Cardiac muscle cell (in vitro differentiated cells and primary cell): ENCODE measurements around the gene C2CD4D. TPM values are rescaled to one million over a fixed set of nuclear protein-coding genes. Genes with fewer than 3 reads are reported as not detected.
"Not testable (repeated sequence)": the region's sequence is repeated elsewhere in the genome, so short reads cannot be mapped to it uniquely, and the experiment has no call there.

ENCODE experiments used
- DNase-seq, 2 donors: peaks; one replicate each; pipeline versions ENCODE4 v3.0.0 to v3.0.0-alpha.2; 2010 to 2017; ENCODE audit warnings: low read depth in 1 of 2, low spot score in 1 of 2
- H3K27ac ChIP-seq: fragments of 200-600 bp; sonication (generic); 2 replicates; pipeline ENCODE4 v1.5.1; 2016
- H3K27me3 ChIP-seq: fragments of 200-600 bp; sonication (generic); 2 replicates; pipeline ENCODE4 v1.6.0; 2016; ENCODE audit warnings: control low read depth
- H3K36me3 ChIP-seq: fragments of 200-600 bp; sonication (generic); 2 replicates; pipeline ENCODE4 v1.5.1; 2016; ENCODE audit warnings: control low read depth
- H3K4me1 ChIP-seq: fragments of 200-600 bp; sonication (generic); 2 replicates; pipeline ENCODE4 v1.8.1; 2017; ENCODE audit warnings: low read depth, mild to moderate bottlenecking, mixed run types
- H3K4me3 ChIP-seq: fragments of 200-600 bp; sonication (generic); 2 replicates; pipeline ENCODE4 v1.5.1; 2016; ENCODE audit warnings: mild to moderate bottlenecking
- H3K9me3 ChIP-seq: fragments of 200-600 bp; sonication (generic); 2 replicates; pipeline ENCODE4 v1.5.1; 2017; ENCODE audit warnings: low read depth, mild to moderate bottlenecking, control low read depth
- polyA plus RNA-seq: library from polyadenylated mRNA; unstranded; fragments of >200 nt; fragmentation: Nextera tagmentation; extraction: Ambion mirVana; gene quantifications from 2 replicates; pipeline ENCODE4 v1.2.1, GENCODE V29; 2016
- total RNA-seq: library from RNA; depleted of rRNA; stranded (reverse); fragments of >200 nt; gene quantifications from 2 replicates; pipeline ENCODE4 v1.2.3, GENCODE V29; 2016
- TF ChIP-seq, protein P1 (sequence below): IDR thresholded peaks from 2 replicates; pipeline ENCODE4 v1.5.1; 2012; ENCODE audit warnings: low read depth, mild to moderate bottlenecking, low read length

C2CD4D gene
- total and polyA plus RNA-seq, 2 experiments from 2014 or later, result 0.44 TPM; not detected in 1

DNA sequence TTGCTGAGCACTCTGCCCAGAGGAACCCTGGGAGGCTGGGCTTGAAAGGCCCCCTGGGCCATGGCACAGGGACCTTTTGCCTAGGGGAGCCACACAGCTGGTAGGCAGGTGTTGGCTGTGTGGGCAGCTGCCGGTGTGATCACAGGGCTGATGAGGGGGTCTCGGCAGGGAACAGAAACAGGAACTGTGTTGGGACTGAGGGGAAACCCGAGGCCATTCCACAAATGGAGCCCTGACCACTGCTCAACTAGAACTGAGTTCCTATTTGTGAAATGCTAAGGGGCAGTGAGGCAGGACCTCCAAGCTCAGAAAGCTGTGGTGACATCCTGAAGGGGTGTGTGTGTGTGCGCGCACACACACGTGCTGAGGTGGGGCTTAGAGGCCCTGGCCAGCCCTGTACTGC is 20.3 kb upstream of the C2CD4D start:
- H3K9me3 ChIP-seq, result no peaks in the 10 kb centered on the region
- TF ChIP-seq, protein P1, sequence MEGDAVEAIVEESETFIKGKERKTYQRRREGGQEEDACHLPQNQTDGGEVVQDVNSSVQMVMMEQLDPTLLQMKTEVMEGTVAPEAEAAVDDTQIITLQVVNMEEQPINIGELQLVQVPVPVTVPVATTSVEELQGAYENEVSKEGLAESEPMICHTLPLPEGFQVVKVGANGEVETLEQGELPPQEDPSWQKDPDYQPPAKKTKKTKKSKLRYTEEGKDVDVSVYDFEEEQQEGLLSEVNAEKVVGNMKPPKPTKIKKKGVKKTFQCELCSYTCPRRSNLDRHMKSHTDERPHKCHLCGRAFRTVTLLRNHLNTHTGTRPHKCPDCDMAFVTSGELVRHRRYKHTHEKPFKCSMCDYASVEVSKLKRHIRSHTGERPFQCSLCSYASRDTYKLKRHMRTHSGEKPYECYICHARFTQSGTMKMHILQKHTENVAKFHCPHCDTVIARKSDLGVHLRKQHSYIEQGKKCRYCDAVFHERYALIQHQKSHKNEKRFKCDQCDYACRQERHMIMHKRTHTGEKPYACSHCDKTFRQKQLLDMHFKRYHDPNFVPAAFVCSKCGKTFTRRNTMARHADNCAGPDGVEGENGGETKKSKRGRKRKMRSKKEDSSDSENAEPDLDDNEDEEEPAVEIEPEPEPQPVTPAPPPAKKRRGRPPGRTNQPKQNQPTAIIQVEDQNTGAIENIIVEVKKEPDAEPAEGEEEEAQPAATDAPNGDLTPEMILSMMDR, result no peak
- H3K4me1 ChIP-seq, result peaks cover 4% of the 10 kb centered on the region
- no peak for DNase-seq
- no peaks in the 10 kb centered on the region for H3K36me3 ChIP-seq
- H3K27ac ChIP-seq, result no peak overlapping the region
- no peaks in the 10 kb centered on the region for H3K27me3 ChIP-seq
- no peak overlapping the region for H3K4me3 ChIP-seq

DNA sequence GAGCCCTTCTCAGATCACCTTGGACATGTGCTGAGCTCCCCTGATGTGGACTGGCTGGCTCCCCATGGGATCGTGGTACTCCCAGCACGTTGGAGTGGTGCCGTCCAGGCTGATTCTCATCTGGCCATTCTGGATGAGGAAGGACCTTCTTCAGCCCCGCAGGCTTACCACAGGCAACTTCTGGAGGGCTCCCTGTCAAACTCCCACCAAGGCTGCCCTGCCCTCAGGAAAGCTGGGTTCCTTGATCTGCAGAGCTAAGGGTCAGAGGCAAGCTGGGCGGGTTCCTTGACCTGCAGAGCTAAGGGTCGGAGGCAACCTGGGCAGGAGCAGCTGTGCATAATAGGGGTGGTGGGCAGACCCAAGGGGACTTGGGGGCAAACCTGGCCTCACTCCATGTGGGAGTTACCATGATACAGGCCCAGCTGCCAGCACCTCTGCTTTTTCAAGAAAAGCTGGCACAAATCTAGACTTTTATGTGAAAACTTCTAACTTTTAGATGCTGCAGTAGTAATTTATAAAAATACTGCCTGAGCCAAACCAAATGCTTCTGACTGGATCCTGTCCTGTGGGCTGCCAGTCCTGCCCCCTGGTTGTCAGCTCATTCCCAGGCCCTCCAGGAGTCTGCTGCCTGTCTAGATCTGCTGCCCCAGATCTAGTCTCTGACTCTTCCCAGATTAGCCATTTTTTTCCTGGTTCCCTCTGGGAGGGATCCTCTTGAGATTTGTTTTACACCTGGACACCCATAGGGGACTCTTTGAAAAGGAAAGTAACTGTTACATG is 19.5 kb upstream of the C2CD4D start:
- Histone ChIP-seq H3K4me1 (peaks cover 4% of the 10 kb centered on the region), H3K27me3 (no peaks in the 10 kb centered on the region), H3K9me3 (no peaks in the 10 kb centered on the region), H3K27ac (no peak overlapping the region), H3K36me3 (no peaks in the 10 kb centered on the region), H3K4me3 (no peak overlapping the region)
- TF ChIP-seq, protein P1, result no peak
- no peak for DNase-seq

DNA sequence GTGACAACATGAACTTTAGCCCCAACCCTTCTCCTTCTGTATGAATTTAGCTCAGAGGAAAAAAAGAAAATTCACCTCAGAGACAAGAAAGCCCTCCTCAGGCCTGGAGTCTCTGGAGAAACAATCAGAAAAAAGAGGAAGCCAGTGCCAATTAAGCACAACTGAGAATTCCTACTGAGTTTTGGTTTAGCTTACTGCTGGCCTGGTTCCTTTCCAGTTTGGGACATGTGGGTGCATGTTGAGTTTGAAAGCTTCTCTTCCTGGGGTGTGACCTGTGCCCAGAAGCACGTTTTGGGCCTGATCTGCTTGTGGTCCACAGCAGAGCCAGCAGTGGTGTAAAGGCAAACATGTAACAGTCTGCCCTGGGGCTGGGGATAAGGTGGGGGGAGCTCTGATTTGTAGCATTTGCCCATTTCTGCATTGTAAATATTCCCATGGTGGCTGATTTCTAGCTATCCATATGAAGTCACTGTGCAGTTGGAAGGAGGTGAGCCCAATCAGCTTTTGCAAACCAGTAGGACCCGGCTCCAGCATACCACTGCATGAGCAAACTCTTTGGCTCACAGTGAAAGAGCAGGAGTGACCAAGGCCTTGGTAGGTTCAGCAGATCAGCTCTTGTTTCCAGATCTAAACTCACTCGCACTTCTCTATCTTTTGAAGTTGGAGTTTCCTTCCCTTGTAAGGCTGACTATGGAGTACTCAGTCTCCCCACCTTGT is 18.6 kb upstream of the C2CD4D start:
- Histone ChIP-seq H3K27me3 (no peaks in the 10 kb centered on the region), H3K4me1 (peaks cover 4% of the 10 kb centered on the region), H3K36me3 (no peaks in the 10 kb centered on the region), H3K9me3 (no peaks in the 10 kb centered on the region), H3K4me3 (no peak overlapping the region), H3K27ac (no peak overlapping the region)
- TF ChIP-seq, protein P1, result no peak
- DNase-seq, result peak in 1 of 2 donors; percentile 44

DNA sequence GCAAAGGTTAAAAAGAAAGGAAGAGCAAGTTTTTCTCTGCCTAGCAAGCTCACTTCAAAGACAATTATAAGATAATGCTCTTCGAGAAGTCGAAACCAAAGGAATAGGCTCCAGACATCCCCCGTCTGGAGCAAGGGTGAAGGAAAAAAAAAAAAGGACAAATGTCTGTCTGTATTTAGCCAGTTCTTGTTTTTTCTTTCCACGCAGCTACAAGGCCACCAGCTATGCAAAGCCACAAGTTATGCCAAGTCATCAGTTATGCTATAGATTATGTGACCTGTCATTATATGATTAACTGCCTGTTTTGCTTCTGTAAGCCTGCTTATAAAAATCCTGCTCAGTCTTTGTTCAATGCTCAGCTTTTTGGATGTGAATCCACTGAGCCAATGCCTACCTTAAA is 16.3 kb upstream of the C2CD4D start:
- Histone ChIP-seq H3K27ac (no peak overlapping the region), H3K36me3 (no peaks in the 10 kb centered on the region), H3K27me3 (no peaks in the 10 kb centered on the region), H3K4me1 (peaks cover 4% of the 10 kb centered on the region), H3K9me3 (no peaks in the 10 kb centered on the region), H3K4me3 (no peak overlapping the region)
- TF ChIP-seq, protein P1, result no peak
- DNase-seq, result no peak

DNA sequence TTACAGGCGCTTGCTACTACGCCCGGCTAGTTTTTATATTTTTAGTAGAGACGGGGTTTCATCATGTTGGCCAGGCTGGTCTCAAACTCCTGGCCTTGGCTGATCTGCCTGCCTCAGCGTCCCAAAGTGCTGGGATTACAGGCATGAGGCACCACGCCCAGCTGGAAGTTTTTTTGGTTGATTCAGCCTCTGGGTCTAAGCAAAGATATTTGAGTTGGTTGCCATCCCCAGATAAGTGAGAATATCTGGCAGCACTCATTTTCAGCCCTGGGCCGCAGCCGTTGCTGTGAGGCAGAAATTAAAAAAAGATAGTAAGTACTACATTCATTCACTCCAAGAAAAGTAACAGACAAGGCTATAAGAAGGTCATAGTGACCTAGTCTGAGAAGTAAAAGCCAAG is 15.9 kb upstream of the C2CD4D start:
- DNase-seq, result peak in 1 of 2 donors; percentile 58
- not testable (repeated sequence) for H3K36me3 ChIP-seq, H3K4me3 ChIP-seq, H3K27ac ChIP-seq, H3K9me3 ChIP-seq, H3K27me3 ChIP-seq, H3K4me1 ChIP-seq

DNA sequence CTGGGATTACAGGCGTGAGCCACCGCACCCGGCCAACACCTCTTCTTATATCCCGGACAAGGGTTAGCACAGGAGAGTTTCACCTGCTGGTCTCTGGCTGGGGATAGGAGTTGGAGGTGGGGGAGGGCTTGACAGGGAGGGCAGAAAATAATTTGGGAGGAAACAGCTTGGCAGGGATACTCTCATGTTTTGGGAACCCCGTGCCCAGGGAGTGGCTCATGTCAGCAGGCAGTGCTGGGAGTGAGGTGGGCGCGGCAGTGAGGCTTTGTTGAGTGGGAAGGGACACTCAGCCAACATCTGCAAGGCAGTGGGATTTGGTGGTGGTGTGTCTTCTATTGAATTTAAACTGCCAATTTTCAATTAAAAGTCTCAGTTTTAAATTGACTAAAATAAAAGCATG is 15.0 kb upstream of the C2CD4D start:
- H3K27me3 ChIP-seq, result no peaks in the 10 kb centered on the region
- H3K9me3 ChIP-seq, result no peaks in the 10 kb centered on the region
- H3K4me3 ChIP-seq, result no peak overlapping the region
- TF ChIP-seq, protein P1, result no peak
- no peaks in the 10 kb centered on the region for H3K36me3 ChIP-seq
- no peak for DNase-seq
- H3K27ac ChIP-seq, result no peak overlapping the region
- peaks cover 4% of the 10 kb centered on the region for H3K4me1 ChIP-seq
